OCI-LY1 (cell line): Measurements from ENCODE around the gene MEAK7.

Source experiments
- EZH2 ChIP-seq: fragments of 200-600 bp; sonication (generic), shearing (Covaris generic); IDR thresholded peaks from 2 replicates; pipeline ENCODE4 v1.8.0; 2017; ENCODE audit warnings: borderline replicate concordance, mixed run types, mild to moderate bottlenecking, antibody characterized with exemption, low read length, moderate library complexity, mixed read lengths
- TF ChIP-seq, protein P1 (sequence below): fragments of 200-600 bp; sonication (generic), shearing (Covaris generic); IDR thresholded peaks from 2 replicates; pipeline ENCODE4 v1.5.1; 2017; ENCODE audit warnings: mild to moderate bottlenecking, antibody characterized with exemption, low read length, moderate library complexity, mixed read lengths

DNA sequence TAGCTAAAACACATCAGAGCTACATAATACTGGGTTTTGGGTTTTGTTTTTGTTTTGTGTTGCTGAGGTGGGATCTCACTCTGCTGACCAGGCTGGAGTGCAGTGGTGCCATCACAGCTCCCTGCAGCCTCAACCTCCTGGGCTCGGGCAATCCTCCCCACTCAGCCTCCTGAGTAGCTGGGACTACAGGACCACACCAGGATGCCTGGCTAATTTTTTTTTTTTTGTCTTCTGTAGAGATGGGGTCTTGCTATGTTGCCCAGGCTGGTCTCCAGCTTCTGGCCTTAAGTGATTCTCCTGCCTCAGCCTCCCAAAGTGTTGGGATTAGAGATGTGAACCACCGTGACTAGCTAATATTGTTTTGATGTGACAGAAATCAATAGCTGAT lies 6.2 kb downstream of the MEAK7 start:
- TF ChIP-seq, protein P1, sequence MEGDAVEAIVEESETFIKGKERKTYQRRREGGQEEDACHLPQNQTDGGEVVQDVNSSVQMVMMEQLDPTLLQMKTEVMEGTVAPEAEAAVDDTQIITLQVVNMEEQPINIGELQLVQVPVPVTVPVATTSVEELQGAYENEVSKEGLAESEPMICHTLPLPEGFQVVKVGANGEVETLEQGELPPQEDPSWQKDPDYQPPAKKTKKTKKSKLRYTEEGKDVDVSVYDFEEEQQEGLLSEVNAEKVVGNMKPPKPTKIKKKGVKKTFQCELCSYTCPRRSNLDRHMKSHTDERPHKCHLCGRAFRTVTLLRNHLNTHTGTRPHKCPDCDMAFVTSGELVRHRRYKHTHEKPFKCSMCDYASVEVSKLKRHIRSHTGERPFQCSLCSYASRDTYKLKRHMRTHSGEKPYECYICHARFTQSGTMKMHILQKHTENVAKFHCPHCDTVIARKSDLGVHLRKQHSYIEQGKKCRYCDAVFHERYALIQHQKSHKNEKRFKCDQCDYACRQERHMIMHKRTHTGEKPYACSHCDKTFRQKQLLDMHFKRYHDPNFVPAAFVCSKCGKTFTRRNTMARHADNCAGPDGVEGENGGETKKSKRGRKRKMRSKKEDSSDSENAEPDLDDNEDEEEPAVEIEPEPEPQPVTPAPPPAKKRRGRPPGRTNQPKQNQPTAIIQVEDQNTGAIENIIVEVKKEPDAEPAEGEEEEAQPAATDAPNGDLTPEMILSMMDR = no peak
- no peak for TF ChIP-seq EZH2
